ENCODE results near the gene ACO1.
A peak's percentile ranks its signal among the peaks of the same experiment; 100 is the strongest.
"Not testable (repeated sequence)": the region's sequence is repeated elsewhere in the genome, so short reads cannot be mapped to it uniquely, and the experiment has no call there.

Gene ACO1

DNA sequence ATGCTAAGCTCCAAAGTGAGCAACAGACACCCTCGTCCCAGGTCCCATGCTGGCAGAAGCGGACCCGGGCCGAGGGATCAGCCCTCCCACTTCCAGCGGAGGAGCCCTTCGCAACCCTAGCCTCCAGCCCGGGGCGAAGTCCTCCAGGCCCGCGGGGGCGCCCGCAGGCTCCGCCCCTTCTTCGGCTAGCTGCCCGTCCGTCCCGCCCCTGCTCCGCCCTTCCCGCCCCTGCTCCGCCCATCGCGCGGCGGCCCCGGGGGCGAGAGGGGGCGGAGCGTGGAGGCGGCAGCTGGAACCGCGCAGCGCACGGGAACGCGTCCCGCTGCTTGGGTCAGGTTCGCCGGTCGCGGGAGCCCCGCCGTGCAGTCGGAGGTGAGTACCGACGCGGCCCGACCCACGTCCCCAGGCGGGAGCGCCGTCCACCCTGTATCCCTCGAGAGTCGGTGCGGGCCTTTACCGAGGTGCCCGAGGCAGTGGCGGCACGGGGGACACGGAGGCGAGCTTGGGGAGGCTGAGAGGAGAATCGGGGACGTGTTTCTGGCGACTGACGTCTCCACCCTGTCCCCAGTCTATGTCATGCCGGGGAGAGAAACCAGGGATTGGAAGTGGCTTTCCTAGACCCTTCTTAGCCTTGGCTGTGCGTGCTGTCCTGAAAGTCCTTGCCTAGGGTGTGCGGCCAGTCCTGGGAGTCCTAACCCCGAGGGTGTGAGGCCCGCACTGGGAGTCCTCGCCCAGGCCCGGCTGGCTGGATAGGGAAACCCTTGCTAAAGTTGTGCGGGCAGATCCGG lies at the start of gene ACO1:
TSS of gene ACO1 (plus strand) at position 280 of the 788 bp plus-strand sequence. CDS start 20,864 bp downstream, outside the sequence.
- DNase-seq, result peak; percentile 75 to 85

DNA sequence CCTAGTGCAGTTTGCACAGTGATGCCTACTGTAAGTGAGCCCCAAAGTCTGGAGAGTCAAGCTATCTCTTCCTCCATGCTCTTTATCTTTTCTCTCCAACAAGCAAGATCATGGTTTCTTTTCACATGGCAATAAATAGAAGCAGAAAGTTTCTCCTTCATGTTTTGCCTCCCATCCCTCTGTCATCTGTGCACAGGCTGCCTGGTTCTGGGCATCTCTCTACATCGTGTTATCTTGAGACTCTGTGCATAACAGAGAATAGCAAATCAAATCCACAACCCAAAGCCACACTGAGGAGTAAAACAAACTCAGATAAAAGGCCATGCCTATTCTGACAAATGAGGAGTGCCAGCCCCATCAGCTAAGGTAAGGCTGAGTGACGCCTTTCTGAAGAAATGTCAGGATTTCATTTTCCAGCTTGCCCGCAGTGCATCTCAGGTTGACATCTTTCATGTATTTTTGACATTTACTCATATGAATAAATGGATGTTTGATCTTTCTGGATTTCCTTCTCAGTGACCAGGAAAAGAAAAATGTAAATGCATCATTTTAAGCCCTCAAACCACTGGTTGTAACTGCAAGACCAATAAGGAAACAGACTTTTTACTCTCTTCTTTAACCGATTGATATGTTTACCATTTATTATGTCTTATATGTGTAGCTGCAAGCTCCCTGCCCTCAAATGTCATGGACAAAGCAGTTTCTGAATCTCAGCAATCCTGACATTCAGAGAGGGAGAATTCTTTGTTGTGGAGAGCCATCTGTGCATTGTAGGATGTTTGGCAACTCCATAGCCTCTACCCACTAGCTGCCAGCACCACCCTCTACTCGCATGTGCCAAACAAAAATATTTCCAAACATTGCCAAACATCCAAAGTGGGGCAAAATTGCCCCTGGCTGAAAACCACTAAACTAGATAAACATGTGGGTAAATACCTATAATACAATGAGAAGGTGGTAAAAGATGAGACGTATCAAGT lies 49.2 kb upstream of the ACO1 start:
- DNase-seq, result no peak

DNA sequence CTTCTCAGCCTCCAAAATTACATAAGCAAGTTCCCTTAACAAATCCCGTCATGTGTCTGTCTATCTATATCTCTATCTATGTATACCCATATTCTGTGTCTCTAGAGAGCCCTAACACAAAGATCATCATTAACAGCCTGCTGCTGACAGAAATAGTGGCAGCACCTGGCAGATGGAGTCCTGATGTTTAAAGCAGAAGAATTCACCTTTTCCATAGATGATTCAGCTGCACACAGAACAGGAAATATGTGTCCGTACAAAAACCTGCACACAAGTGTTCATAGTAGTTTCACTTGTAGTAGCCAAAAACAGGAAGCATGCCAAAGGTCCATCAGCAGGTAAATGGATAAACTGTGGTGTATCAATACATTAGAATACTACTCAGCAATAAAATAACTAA lies 45.0 kb upstream of the ACO1 start:
- DNase-seq, result no peak

GRCh38 chr9:32340361-32340760 lies 44.1 kb upstream of the ACO1 start:
- DNase-seq, result no peak

DNA sequence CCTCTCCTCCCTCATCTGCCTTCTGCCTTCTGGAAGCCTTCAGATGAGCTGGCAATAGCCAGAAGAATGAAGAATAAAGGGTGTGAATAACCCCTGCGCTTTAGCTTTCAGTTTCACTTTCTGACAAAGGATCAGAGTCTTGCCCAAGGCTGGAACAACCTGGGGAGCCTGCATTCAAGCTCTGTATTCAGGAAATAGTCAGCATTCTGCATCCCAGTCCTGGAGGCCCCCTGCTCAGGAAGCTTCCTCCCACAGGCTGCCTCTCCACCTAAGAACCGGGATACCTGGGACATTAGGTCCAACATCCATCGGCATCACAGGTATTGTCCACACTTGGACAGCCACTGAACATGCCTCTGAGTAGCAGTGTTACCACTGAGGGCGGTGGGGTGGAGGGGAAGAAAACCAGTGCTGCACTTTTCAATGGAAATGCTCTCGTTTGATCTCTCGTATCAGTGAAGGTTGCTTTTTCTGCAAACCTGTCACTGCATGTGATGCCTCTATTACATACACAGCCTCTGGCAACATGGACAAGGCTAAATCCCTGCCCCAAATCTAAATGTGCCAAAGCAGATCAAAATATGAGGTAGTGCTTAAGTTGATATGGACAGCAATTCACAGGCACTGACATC lies 39.8 kb upstream of the ACO1 start:
- no peak for DNase-seq

DNA sequence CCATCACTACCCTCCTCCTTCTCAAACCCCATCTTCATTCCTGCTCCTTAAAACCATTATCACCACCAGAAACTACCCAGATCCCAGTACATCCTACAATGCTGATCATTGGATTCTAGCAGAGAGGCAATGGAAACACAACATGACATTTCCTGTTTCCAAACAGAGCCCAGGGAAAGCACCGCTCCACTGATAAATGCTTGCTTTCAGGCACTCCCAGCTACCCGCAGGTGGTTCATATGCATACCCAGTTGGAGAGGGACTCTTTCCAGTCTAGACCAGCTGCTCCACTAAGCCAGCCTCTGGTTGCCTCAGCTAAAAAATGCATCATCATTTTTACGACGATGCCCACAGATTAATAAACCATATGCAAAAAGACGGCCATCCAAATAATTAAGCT lies 39.2 kb upstream of the ACO1 start:
- no peak for DNase-seq

DNA sequence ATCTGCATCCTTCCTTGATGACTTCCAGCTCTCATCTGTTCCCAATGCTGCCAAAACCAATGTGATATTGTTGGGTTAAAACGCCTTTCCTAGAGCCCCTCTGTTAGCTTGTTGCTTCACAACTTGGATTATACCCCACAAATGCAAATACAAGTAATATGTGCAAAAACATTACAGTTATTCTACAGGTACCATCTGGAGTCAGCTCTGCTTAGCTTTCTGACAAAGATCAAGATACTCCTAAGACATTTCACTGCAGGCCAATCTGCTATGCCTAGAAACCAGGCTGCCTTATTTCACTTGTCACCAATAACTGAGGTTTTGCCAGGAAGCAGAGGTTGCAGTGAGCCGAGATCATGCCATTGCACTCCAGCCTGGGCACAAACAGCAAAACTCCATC lies 36.9 kb upstream of the ACO1 start:
- DNase-seq, result no peak

- DNase-seq, result no peak
Measured at GRCh38 chr9:32348106-32348695, 36.2 kb upstream of the ACO1 start.

- DNase-seq, result no peak
Measured at GRCh38 chr9:32349013-32349412, 35.4 kb upstream of the ACO1 start.

DNA sequence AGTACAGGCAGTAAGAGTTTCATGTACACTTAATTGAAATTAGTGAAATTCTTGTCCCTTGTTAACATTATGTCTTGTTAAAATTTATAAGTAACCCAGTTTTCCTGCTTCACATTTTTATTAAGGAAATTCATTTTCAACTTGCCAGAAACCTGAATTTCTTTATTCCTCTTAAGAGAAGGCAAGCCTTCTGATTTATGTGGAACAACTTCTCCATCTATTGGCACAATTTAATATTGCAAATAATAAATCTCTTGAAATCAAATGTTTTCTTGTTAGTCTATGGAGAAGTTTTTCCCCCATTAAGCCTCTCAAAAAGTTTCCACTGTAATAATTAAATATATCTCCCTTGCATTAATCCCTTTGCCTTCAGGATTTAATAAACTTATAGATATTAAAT lies 33.8 kb upstream of the ACO1 start:
- peak in 1 of 2 experiments; percentile 46 for DNase-seq

DNA sequence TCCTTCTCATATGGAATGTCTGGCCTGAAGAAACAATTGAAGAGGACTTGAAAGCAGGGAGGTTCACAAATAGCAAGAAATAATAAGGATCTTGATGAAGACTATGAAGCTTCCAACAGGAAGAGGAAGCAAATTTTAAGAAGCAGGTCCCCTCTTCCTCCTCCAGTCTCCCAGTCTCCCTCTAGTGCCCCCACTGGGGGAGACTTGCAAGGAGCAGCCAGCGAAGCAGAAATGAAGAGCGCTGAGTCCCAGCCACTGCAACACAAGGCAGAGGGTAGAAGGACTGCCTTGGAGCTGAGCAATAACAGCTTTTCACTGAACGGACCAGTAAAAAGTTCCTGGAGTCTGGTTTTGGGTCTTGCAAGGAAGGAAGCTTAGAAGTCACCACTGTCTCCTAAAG lies 32.6 kb upstream of the ACO1 start:
- DNase-seq, result peak in 1 of 2 experiments; percentile 41

GRCh38 chr9:32353476-32353875 lies 31.0 kb upstream of the ACO1 start:
- DNase-seq, result not testable (repeated sequence)

- DNase-seq, result no peak
Measured at GRCh38 chr9:32359452-32359851, 25.0 kb upstream of the ACO1 start.

DNA sequence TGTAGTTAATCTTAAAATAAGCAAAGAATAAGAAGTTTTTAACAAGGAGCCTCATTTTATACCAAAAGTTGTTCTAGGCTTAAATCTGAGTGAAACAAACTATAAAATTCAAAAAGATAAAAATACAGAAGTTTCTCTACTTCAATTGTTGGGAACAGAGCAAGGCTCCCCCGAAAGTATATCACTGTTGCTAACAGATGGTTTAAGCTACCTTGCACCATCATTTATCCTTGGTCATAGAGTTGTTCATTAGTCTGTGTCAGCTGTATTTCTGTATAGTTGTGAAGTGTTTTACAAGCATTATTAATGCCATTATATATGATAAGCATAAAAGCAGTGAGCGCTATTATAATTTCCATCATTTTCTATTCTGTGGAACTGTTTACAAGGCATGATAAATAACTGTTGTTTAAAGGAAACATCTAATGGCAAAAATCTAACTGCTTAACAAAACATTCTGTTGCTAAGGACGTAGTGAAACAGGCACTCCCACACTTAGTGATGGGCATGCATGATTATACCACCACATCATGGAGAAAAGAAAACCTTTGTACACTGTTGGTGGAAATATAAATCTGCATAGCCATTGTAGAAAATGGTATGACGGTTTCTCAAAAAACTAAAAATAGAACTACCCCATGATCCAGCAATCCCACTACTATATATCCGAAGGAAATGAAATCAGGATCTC lies 23.3 kb upstream of the ACO1 start:
- DNase-seq, result no peak

- DNase-seq, result no peak
Measured at GRCh38 chr9:32371279-32371678, 13.2 kb upstream of the ACO1 start.

- DNase-seq, result no peak
Measured at GRCh38 chr9:32371679-32372078, 12.8 kb upstream of the ACO1 start.

GRCh38 chr9:32376285-32376684 lies 8.2 kb upstream of the ACO1 start:
- DNase-seq, result no peak

DNA sequence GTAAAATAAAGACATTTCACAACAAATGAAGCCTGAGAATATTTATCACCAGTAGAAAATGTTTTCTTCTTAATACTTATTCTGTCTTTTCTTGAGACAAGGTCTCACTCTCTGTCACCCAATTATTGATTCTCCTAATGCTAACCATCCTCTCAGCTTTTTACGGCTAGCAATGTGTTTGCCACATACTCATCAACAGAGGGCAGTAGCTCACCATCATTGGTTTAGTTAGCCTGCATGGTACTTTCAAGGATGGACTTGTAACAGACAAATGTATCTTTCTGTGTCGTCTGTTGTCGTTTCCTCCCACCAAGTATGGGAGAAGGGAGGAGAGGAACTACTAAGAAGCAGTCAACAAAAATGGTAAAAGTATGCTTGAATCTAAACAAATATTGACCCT lies 5.9 kb upstream of the ACO1 start:
- DNase-seq, result peak; percentile 24 to 75

GRCh38 chr9:32378993-32379729 lies 5.3 kb upstream of the ACO1 start:
- DNase-seq, result peak; percentile 71 to 74

DNA sequence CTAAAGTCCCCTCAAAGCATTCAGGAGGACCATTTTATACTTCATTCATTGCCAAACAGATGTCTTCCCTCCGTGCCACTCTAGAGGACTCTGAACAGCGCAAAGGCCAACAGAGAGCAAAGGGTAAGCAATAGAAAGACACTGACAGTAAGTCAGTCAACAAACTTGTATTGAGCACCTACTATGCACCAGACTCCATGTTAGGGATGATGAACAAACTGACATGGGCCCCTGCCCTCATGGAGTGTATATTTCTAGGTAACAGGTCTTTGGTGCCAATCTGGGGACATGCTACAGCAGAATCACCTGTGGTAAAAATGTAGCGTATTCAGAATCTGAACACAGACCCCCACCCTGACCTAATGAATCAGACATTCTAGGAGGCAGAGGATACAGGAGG lies 3.5 kb upstream of the ACO1 start:
- DNase-seq, result no peak

DNA sequence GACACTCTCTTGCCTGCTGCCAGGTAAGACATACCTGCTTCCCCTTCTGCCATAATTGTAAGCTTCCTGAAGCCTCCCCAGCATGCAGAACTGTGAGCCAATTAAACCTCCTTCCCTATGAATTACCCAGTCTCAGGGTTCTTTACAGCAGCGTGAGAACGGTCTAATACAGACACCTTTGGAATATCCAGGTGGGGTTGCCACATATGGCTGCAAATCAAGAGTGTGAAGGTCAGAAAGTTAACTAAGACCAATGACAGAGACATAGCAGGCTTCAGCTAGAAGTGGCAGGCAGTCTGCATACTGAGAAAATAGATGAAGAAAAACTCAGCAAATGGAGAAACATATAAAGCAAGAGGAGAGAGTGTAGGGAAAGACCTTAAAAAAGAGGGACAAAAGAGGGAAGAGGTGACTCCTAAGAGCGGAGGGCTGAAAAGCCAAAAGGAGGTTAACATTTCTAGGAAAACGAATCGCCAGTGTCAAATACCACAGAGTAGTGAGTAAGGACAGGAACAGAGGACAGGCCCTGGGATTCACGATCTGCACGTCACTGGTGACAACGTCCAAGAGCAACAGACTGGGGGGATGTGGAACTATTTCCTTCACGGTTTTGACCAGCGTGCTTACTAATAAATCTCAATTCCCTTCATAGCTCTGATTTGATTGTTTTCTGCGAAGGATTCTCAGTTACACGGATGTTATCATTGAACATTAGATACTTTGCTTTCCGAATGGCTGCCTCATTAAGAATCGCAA lies 1.7 kb upstream of the ACO1 start:
- DNase-seq, result no peak
